BJ (cell line): ENCODE measurements around the gene CTNND2. TPM values are rescaled to one million over a fixed set of nuclear protein-coding genes. Genes with fewer than 3 reads are reported as not detected.

ENCODE experiments used
- CTCF ChIA-PET: fragments of 350-600 bp; formaldehyde crosslinking; extraction: SDS; loops from one replicate; lab custom pipeline; 2021; ENCODE audit warnings: antibody characterized with exemption, inconsistent platforms; lab: Yijun Ruan, JAX
- POLR2A ChIA-PET: fragments of 300-600 bp; sonication (Branson Sonifier 250); formaldehyde crosslinking; extraction: SDS; loops from one replicate; lab custom pipeline; 2021; ENCODE audit warnings: antibody characterized with exemption; lab: Charles Lee
- DNase-seq: peaks from one replicate; pipeline ENCODE4 v3.0.0-alpha.2; 2011; ENCODE audit warnings: low read depth
- H3K27me3 ChIP-seq: 2 replicates; pipeline ENCODE4 v1.6.0; 2011; ENCODE audit warnings: low read length; ENCODE audit not compliant: control insufficient read depth, insufficient read depth
- H3K36me3 ChIP-seq: 2 replicates; pipeline ENCODE4 v1.5.1; 2011; ENCODE audit warnings: low read length; ENCODE audit not compliant: control insufficient read depth, insufficient read depth
- H3K4me3 ChIP-seq: 2 replicates; pipeline ENCODE4 v1.5.1; 2011; ENCODE audit warnings: low read depth, mild to moderate bottlenecking, control low read depth, low read length
- CTCF ChIP-seq: IDR thresholded peaks from 2 replicates; pipeline ENCODE4 v1.5.1; 2011; ENCODE audit warnings: low read depth, mild to moderate bottlenecking, control low read depth, inconsistent platforms, low read length, moderate library complexity; ENCODE audit not compliant: insufficient read depth
- polyA plus RNA-seq: library from polyadenylated mRNA; depleted of rRNA; stranded (reverse); fragments of >200 nt; gene quantifications from 2 replicates; pipeline ENCODE4 v1.2.3, GENCODE V29; 2011

CTNND2 gene
- polyA plus RNA-seq, 1 experiment = not detected

- ChIA-PET POLR2A (no interaction called here), CTCF (no interaction called here)
- H3K27me3 ChIP-seq = no peaks in the 10 kb centered on the region
- H3K4me3 ChIP-seq = no peak overlapping the region
- H3K36me3 ChIP-seq = no peaks in the 10 kb centered on the region
- no peak for TF ChIP-seq CTCF
- DNase-seq = no peak
Observed at GRCh38 chr5:11289733-11290132, 614.5 kb downstream of the CTNND2 start.

GRCh38 chr5:11289208-11289607 lies 615.0 kb downstream of the CTNND2 start:
- TF ChIP-seq CTCF = no peak
- no peaks in the 10 kb centered on the region for H3K27me3 ChIP-seq
- CTCF ChIA-PET = no interaction called here
- H3K4me3 ChIP-seq = no peak overlapping the region
- POLR2A ChIA-PET = no interaction called here
- H3K36me3 ChIP-seq = no peaks in the 10 kb centered on the region
- DNase-seq = no peak

- H3K27me3 ChIP-seq = no peaks in the 10 kb centered on the region
- DNase-seq = no peak
- no peaks in the 10 kb centered on the region for H3K36me3 ChIP-seq
- no peak overlapping the region for H3K4me3 ChIP-seq
- CTCF ChIA-PET = no interaction called here
- TF ChIP-seq CTCF = no peak
- POLR2A ChIA-PET = no interaction called here
Observed at GRCh38 chr5:11281842-11282241, 622.4 kb downstream of the CTNND2 start.

GRCh38 chr5:11277323-11277722 lies 626.9 kb downstream of the CTNND2 start:
- ChIA-PET POLR2A (no interaction called here), CTCF (no interaction called here)
- H3K36me3 ChIP-seq = no peaks in the 10 kb centered on the region
- no peak for TF ChIP-seq CTCF
- no peak for DNase-seq
- H3K4me3 ChIP-seq = no peak overlapping the region
- no peaks in the 10 kb centered on the region for H3K27me3 ChIP-seq

GRCh38 chr5:11273180-11273903 lies 630.9 kb downstream of the CTNND2 start:
- Histone ChIP-seq H3K36me3 (no peaks in the 10 kb centered on the region), H3K4me3 (no peak overlapping the region), H3K27me3 (no peaks in the 10 kb centered on the region)
- ChIA-PET POLR2A (no interaction called here), CTCF (no interaction called here)
- no peak for DNase-seq
- TF ChIP-seq CTCF = no peak
